AG04449 (cell line): ENCODE measurements around the gene SLC5A10.

Experiments
- CTCF ChIA-PET: fragments of 350-600 bp; formaldehyde crosslinking; extraction: SDS; loops from one replicate; lab custom pipeline; 2021; ENCODE audit warnings: antibody characterized with exemption; lab: Yijun Ruan, JAX
- POLR2A ChIA-PET: fragments of 400-600, 350-600 bp; formaldehyde crosslinking; extraction: SDS; loops from one replicate; lab custom pipeline; 2020; ENCODE audit warnings: antibody characterized with exemption, inconsistent platforms; lab: Yijun Ruan, JAX
- DNase-seq: peaks from one replicate; pipeline ENCODE4 v3.0.0-alpha.2; 2010; ENCODE audit warnings: low read depth, low spot score
- H3K4me3 ChIP-seq: 2 replicates; pipeline ENCODE4 v1.5.1; 2011; ENCODE audit warnings: low read depth, mild to moderate bottlenecking, control low read depth, low read length
- CTCF ChIP-seq: IDR thresholded peaks from one replicate; pipeline ENCODE4 v1.5.1; 2011; ENCODE audit warnings: mild to moderate bottlenecking, moderate library complexity, low read length, control low read depth, inconsistent platforms; ENCODE audit not compliant: insufficient read depth; ENCODE audit errors: missing control alignments

The SLC5A10 gene

GRCh38 chr17:18960241-18960665, 8.3 kb downstream of the SLC5A10 start:
- TF ChIP-seq CTCF = no peak
- ChIA-PET CTCF (interaction anchor here (1.2 to 11.4 kb wide), 16 partner anchors 8 to 334 kb away, joined by 3 to 113 read pairs (median 14); partner anchors contain the start of genes FAM83G and SLC5A10), POLR2A (interaction anchor here (1.2 kb wide), 1 partner anchor 44 kb away, joined by 3 read pairs; the partner anchor contains the start of gene FAM83G)
- no peak for DNase-seq
- no peak overlapping the region for H3K4me3 ChIP-seq

- ChIA-PET CTCF (interaction anchor here (0.7 to 11.4 kb wide), 33 partner anchors 9 to 335 kb away, joined by 3 to 113 read pairs (median 4); partner anchors contain the start of genes FAM83G, PRPSAP2 and SLC5A10), POLR2A (interaction anchor here (1.2 kb wide), 1 partner anchor 44 kb away, joined by 3 read pairs; the partner anchor contains the start of gene FAM83G)
- no peak overlapping the region for H3K4me3 ChIP-seq
- peak; percentile 96 for TF ChIP-seq CTCF
- DNase-seq = no peak
Measured at GRCh38 chr17:18960803-18961511, 9.0 kb downstream of the SLC5A10 start.

GRCh38 chr17:18961634-18962493, 9.9 kb downstream of the SLC5A10 start:
- H3K4me3 ChIP-seq = no peak overlapping the region
- ChIA-PET CTCF (interaction anchor here (0.7 to 11.4 kb wide), 37 partner anchors 10 to 336 kb away, joined by 3 to 113 read pairs (median 4); partner anchors contain the start of genes FAM83G, PRPSAP2 and SLC5A10), POLR2A (interaction anchor here (1.2 kb wide), 1 partner anchor 43 kb away, joined by 3 read pairs; the partner anchor contains the start of gene FAM83G)
- no peak for DNase-seq
- TF ChIP-seq CTCF = no peak

GRCh38 chr17:18962494-18962815, 10.5 kb downstream of the SLC5A10 start:
- CTCF ChIA-PET = interaction anchor here (0.9 to 11.4 kb wide), 9 partner anchors 10 to 145 kb away, joined by 3 to 113 read pairs (median 5); partner anchors contain the start of gene SLC5A10
- no peak overlapping the region for H3K4me3 ChIP-seq
- no peak for TF ChIP-seq CTCF
- no peak for DNase-seq
- POLR2A ChIA-PET = no interaction called here

- no peak for TF ChIP-seq CTCF
- ChIA-PET CTCF (interaction anchor here (0.7 to 11.4 kb wide), 7 partner anchors 10 to 60 kb away, joined by 3 to 113 read pairs (median 3); no protein-coding TSS in a partner anchor), POLR2A (interaction anchor here (0.6 kb wide), 1 partner anchor 155 kb away, joined by 3 read pairs; no protein-coding TSS in a partner anchor)
- no peak overlapping the region for H3K4me3 ChIP-seq
- no peak for DNase-seq
Measured at GRCh38 chr17:18963126-18964017, 11.4 kb downstream of the SLC5A10 start.
